Retinal pigment epithelial cell (primary cell): ENCODE measurements around the gene DLL3.

Experiments used
- DNase-seq: peaks from one replicate; pipeline ENCODE4 v3.0.0-alpha.2; 2010; ENCODE audit warnings: low read depth
- H3K4me3 ChIP-seq: 2 replicates; pipeline ENCODE4 v1.5.1; 2011; ENCODE audit warnings: mild to moderate bottlenecking, low read length, control low read depth, moderate library complexity
- CTCF ChIP-seq: conservative IDR thresholded peaks from 2 replicates; pipeline ENCODE4 v1.5.1; 2011; ENCODE audit warnings: low read depth, low read length, control low read depth, inconsistent platforms

The DLL3 gene

GRCh38 chr19:39532233-39533002 is 33.7 kb downstream of the DLL3 start, which contains the start of gene EID2B:
TSS of gene EID2B (minus strand) at chr19:39532852. CDS start at chr19:39532802, 50 bp downstream.
- DNase-seq: peak; percentile 77
- peak; percentile 98 for TF ChIP-seq CTCF
- H3K4me3 ChIP-seq: peak within 1 kb of the TSS; percentile 83

GRCh38 chr19:39533003-39533512 is 34.3 kb downstream of the DLL3 start:
- no peak overlapping the region for H3K4me3 ChIP-seq
- DNase-seq: no peak
- no peak for TF ChIP-seq CTCF

DNA sequence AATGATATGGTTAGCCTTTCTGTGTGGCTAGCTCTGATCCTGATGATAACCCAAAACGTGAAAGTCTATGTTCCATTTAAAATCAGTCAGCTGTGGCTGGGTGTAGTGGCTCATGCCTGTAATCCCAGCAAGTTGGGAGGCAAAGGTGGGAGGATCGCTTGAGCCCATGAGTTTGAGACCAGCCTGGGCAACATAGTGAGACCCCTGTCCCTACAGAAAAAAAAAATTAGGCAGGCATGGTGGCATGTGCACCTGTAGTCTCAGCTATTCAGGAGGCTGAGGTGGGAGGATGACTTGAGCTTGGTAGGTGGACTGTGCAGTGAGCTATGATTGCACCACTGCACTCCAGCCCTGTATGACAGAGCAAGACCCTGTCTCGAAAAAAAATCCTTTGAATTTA is 35.0 kb downstream of the DLL3 start:
- H3K4me3 ChIP-seq: no peak overlapping the region
- no peak for TF ChIP-seq CTCF
- no peak for DNase-seq

GRCh38 chr19:39539165-39539517 is 40.4 kb downstream of the DLL3 start:
- no peak for DNase-seq
- TF ChIP-seq CTCF: no peak

DNA sequence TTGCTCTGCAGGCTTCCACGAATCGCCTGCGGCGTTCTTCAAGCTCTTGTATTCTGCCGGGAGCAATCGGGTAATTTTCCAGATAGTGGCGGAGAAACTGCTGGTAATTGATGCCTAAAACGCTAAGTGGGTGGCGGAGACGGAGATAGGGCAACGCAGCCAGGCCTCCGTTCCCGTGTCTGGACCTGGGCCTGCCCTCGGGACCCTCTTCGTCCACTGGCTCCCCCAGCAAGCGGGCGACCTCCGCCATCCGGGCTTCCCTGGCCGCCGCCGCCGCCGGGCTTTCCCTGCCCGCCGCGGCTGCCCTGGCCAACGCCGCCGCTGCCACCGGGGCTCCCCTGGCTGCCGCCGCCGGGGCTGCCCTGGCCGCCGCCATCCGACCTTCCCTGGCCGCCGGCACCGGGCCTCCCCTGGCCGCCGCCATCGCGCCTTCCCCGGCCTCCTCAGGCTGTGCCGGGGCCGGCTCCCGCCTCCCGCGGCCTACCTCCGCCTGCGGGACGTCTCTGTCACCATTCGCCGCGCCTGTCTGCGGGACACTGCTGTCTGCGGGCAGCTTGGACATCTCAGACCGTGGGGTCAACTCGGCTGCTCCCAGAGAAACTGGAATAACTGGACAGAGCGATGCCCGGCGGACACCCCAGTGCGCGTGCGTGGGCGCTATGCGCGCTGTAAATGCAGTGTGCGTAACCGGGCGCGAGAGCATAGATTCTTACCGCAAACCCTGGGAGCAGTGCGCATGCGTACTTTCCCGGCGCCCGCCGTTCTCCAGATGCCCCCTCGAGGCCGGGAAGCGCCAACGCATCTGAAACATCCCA is 41.0 kb downstream of the DLL3 start, which contains the start of gene EID2:
Gene EID2, minus strand, starts transcription at position 644 of the 815 bp plus-strand sequence. Its CDS starts 82 bp downstream, at position 562.
- peak within 1 kb of the TSS; percentile 93 for H3K4me3 ChIP-seq
- DNase-seq: peak; percentile 71
- peak; percentile 77 for TF ChIP-seq CTCF

More at GRCh38 chr19:39539165-39539517, 40.4 kb downstream of the DLL3 start:
- peak overlapping the region; percentile 93 for H3K4me3 ChIP-seq

DNA sequence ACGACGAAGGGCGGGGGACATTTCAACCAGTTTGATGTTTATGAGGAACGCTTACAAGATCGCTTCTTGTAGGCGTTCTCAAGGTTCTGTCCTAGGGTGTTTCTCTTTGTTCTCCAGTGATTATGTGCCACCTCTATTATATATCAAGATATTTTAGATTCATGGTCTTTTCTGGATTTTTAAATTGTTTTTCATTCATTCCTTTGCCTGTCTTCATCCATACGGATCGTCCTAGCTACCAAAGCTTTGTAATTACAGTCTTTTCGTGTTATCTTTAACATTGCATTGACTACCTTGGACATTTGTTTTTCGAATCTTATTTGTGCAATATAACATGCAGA is 41.6 kb downstream of the DLL3 start:
- no peak for TF ChIP-seq CTCF
- DNase-seq: no peak
- no peak overlapping the region for H3K4me3 ChIP-seq

- TF ChIP-seq CTCF: no peak
- DNase-seq: no peak
- H3K4me3 ChIP-seq: no peak overlapping the region
Measured at GRCh38 chr19:39542206-39542605, 43.5 kb downstream of the DLL3 start.
